Endodermal cell (in vitro differentiated cells): ENCODE data around the gene TCF12. TPM values are rescaled to one million over a fixed set of nuclear protein-coding genes. Genes with fewer than 3 reads are reported as not detected.
A peak's percentile ranks its signal among the peaks of the same experiment; 100 is the strongest.

ENCODE experiments used
- DNase-seq: peaks from one replicate; pipeline ENCODE4 v3.0.0-alpha.2; 2017
- H3K27ac ChIP-seq: 2 replicates; pipeline ENCODE4 v1.5.1; 2013; ENCODE audit warnings: mild to moderate bottlenecking, low read depth, low read length, moderate library complexity
- H3K27me3 ChIP-seq: 2 replicates; pipeline ENCODE4 v1.6.1; 2013; ENCODE audit warnings: mild to moderate bottlenecking, low read length, moderate library complexity; ENCODE audit not compliant: insufficient read depth, control insufficient read depth, poor library complexity, severe bottlenecking
- H3K36me3 ChIP-seq: 2 replicates; pipeline ENCODE4 v1.7.0; 2013; ENCODE audit warnings: mild to moderate bottlenecking, low read length, moderate library complexity; ENCODE audit not compliant: control insufficient read depth, insufficient read depth
- H3K4me1 ChIP-seq: one replicate; pipeline ENCODE4 v1.7.0; 2013; ENCODE audit warnings: low read length; ENCODE audit not compliant: control insufficient read depth, insufficient read depth
- H3K4me3 ChIP-seq: 2 replicates; pipeline ENCODE4 v1.5.1; 2013; ENCODE audit warnings: mild to moderate bottlenecking, low read length, moderate library complexity
- H3K9ac ChIP-seq: 2 replicates; pipeline ENCODE4 v1.6.1; 2013; ENCODE audit warnings: mild to moderate bottlenecking, low read length, moderate library complexity; ENCODE audit not compliant: poor library complexity, severe bottlenecking; ENCODE audit errors: extremely low read depth
- H3K9me3 ChIP-seq: 2 replicates; pipeline ENCODE4 v1.6.1; 2013; ENCODE audit warnings: mild to moderate bottlenecking, low read length, moderate library complexity; ENCODE audit not compliant: control insufficient read depth
- H3K27ac Mint-ChIP-seq: 2 replicates; pipeline ENCODE4 v1.8.0; 2020; ENCODE audit warnings: mixed read lengths
- H3K27me3 Mint-ChIP-seq: 2 replicates; pipeline ENCODE4 v1.8.0; 2021; ENCODE audit warnings: mild to moderate bottlenecking, mixed read lengths; ENCODE audit not compliant: insufficient read depth
- H3K36me3 Mint-ChIP-seq: 2 replicates; pipeline ENCODE4 v1.8.0; 2020; ENCODE audit warnings: low read depth, mixed read lengths
- H3K4me1 Mint-ChIP-seq: 2 replicates; pipeline ENCODE4 v1.8.0; 2020; ENCODE audit warnings: mixed read lengths
- H3K4me3 Mint-ChIP-seq: 2 replicates; pipeline ENCODE4 v1.8.0; 2020; ENCODE audit warnings: mild to moderate bottlenecking, moderate library complexity, mixed read lengths
- H3K9me3 Mint-ChIP-seq: 2 replicates; pipeline ENCODE4 v1.8.0; 2020; ENCODE audit warnings: mild to moderate bottlenecking, mixed read lengths
- WGBS, 2 experiments: methylation state at CpG; one replicate each; pipeline versions ENCODE4 v1.1.5 to v1.1.7; 2013; ENCODE audit warnings: missing lambda C conversion rate in 2 of 2, mixed read lengths in 1 of 2; ENCODE audit not compliant: insufficient coverage in 1 of 2, insufficient read length in 1 of 2; 5-methylcytosine and 5-hydroxymethylcytosine counted together
- total RNA-seq, 2 donors: library from RNA; stranded (reverse); fragmentation: NEBNext Ultra II Directional in 1 of 2; extraction: Animal tissue kit (Norgen Biotek cat#: 25700) in 1 of 2; gene quantifications; 2 replicates in 1 of 2; 3 replicates in 1 of 2; pipeline ENCODE4 v1.2.1, GENCODE V29; 2021
- TF ChIP-seq, protein P1 (sequence below): fragments of 200-600 bp; sonication (generic); conservative IDR thresholded peaks from 2 replicates; pipeline ENCODE4 v1.5.0; 2021; ENCODE audit warnings: antibody characterized with exemption, mild to moderate bottlenecking

Gene TCF12
- total RNA-seq, 2 donors from 2014 or later: 103 to 121 TPM

GRCh38 chr15:56994280-56994679 is 75.8 kb downstream of the TCF12 start:
- H3K27ac Mint-ChIP-seq: no peak overlapping the region
- no peaks in the 10 kb centered on the region for H3K27me3 ChIP-seq
- H3K9ac ChIP-seq: no peak overlapping the region
- no peaks in the 10 kb centered on the region for H3K27me3 Mint-ChIP-seq
- no peak overlapping the region for H3K4me3 ChIP-seq
- no peaks in the 10 kb centered on the region for H3K4me1 ChIP-seq
- H3K36me3 Mint-ChIP-seq: peaks cover 21% of the 10 kb centered on the region
- H3K36me3 ChIP-seq: peaks cover 12% of the 10 kb centered on the region
- no peaks in the 10 kb centered on the region for H3K9me3 Mint-ChIP-seq
- H3K4me1 Mint-ChIP-seq: peaks cover 5% of the 10 kb centered on the region
- H3K4me3 Mint-ChIP-seq: no peak overlapping the region
- H3K27ac ChIP-seq: no peak overlapping the region
- no peak for DNase-seq
- H3K9me3 ChIP-seq: peaks cover 10% of the 10 kb centered on the region
- TF ChIP-seq, protein P1, sequence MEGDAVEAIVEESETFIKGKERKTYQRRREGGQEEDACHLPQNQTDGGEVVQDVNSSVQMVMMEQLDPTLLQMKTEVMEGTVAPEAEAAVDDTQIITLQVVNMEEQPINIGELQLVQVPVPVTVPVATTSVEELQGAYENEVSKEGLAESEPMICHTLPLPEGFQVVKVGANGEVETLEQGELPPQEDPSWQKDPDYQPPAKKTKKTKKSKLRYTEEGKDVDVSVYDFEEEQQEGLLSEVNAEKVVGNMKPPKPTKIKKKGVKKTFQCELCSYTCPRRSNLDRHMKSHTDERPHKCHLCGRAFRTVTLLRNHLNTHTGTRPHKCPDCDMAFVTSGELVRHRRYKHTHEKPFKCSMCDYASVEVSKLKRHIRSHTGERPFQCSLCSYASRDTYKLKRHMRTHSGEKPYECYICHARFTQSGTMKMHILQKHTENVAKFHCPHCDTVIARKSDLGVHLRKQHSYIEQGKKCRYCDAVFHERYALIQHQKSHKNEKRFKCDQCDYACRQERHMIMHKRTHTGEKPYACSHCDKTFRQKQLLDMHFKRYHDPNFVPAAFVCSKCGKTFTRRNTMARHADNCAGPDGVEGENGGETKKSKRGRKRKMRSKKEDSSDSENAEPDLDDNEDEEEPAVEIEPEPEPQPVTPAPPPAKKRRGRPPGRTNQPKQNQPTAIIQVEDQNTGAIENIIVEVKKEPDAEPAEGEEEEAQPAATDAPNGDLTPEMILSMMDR: no peak

DNA sequence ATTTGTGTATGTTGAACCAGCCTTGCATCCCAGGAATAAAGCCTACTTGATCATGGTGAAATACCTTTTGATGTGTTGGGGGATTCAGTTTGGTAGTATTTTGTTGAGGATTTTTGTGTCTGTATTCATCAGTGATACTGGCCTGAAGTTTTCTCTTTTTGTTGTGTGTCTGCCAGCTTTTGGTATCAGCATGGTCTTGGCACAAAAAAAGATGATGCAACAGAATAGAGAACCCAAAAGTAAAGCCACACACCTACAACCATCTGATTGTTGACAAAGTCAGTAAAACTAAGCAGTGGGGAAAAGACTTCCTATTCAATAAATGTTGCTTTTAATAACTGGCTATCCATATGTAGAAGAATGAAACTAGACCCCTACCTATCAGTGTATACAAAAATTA is 77.6 kb downstream of the TCF12 start:
- TF ChIP-seq, protein P1: no peak
- Mint-ChIP-seq H3K9me3 (no peaks in the 10 kb centered on the region), H3K4me1 (no peaks in the 10 kb centered on the region), H3K4me3 (no peak overlapping the region), H3K27ac (peak overlapping the region; percentile 23), H3K27me3 (no peaks in the 10 kb centered on the region), H3K36me3 (peaks cover 19% of the 10 kb centered on the region)
- Histone ChIP-seq H3K9ac (no peak overlapping the region), H3K36me3 (peaks cover 12% of the 10 kb centered on the region), H3K27ac (no peak overlapping the region), H3K4me1 (no peaks in the 10 kb centered on the region), H3K27me3 (no peaks in the 10 kb centered on the region), H3K9me3 (peaks cover 10% of the 10 kb centered on the region), H3K4me3 (no peak overlapping the region)
- no peak for DNase-seq

DNA sequence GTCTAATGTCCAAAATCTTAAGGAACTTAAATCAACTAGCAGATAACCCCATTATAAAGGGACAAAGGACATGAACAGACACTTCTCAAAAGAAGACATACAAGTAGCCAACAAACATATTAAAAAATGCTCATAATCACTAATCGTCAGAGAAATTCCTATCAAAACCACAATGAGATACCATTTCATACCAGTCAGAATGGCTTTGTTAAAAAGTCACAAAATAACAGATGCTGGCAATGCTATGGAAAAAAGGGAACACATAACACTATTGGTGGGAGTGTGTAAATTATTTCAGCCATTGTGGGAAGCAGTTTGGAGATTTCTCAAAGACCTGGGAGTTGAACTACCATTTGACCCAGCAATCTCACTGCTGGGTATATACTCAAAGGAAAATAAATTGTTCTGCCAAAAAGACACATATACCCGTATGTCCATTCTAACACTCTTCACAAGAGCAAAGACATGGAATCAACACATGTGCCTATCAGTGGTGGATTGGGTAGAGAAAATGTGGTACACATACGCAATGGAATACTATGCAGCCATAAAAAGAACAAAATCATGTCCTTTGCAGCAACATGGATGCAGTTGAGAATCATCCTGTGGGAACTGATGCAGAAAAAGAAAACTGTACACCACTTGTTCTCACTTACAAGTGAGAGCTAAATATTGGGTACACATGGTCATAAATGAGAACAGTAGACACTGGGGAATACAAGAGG is 78.5 kb downstream of the TCF12 start:
- Mint-ChIP-seq H3K36me3 (peaks cover 18% of the 10 kb centered on the region), H3K9me3 (no peaks in the 10 kb centered on the region), H3K27ac (no peak overlapping the region), H3K4me3 (no peak overlapping the region), H3K4me1 (no peaks in the 10 kb centered on the region), H3K27me3 (no peaks in the 10 kb centered on the region)
- Histone ChIP-seq H3K36me3 (peaks cover 12% of the 10 kb centered on the region), H3K4me3 (no peak overlapping the region), H3K9ac (no peak overlapping the region), H3K4me1 (no peaks in the 10 kb centered on the region), H3K9me3 (peaks cover 10% of the 10 kb centered on the region), H3K27me3 (no peaks in the 10 kb centered on the region), H3K27ac (no peak overlapping the region)
- TF ChIP-seq, protein P1: no peak
- no peak for DNase-seq
- 59 to 70% methylated on average over 2 of the region's 3 CpGs for WGBS, 2 experiments
